PC-3 (cell line): ENCODE results near the gene ZNF23. TPM values are rescaled to one million over a fixed set of nuclear protein-coding genes. Genes with fewer than 3 reads are reported as not detected.

ENCODE experiments used
- ATAC-seq: fragments of 200-7000 bp; cut with Tn5 transposase; 2 replicates; pipeline ENCODE4 v1.9.1; 2020; ENCODE audit warnings: mild to moderate bottlenecking, moderate library complexity
- BruUV-seq: library from RNA; stranded (reverse); fragments of 400-500 nt; replicated peaks from 2 replicates; lab custom pipeline; 2021; lab: Mats Ljungman, UMichigan
- CTCF ChIA-PET: fragments of 300-600 bp; sonication (Branson Sonifier 250); formaldehyde crosslinking; loops from one replicate; lab custom pipeline; 2022; ENCODE audit warnings: antibody characterized with exemption; lab: Charles Lee
- POLR2A ChIA-PET: fragments of 300-600 bp; sonication (Branson Sonifier 250); formaldehyde crosslinking; loops from one replicate; lab custom pipeline; 2022; ENCODE audit warnings: antibody characterized with exemption; ENCODE audit not compliant: unreplicated experiment; lab: Charles Lee
- DNase-seq: peaks from one replicate; pipeline ENCODE4 v3.0.0-alpha.2; 2015
- H2AFZ ChIP-seq: fragments of 300-600 bp; sonication (generic); 2 replicates; pipeline ENCODE4 v1.6.0; 2016; ENCODE audit warnings: antibody characterized with exemption, low read length
- H3F3A ChIP-seq: fragments of 300-600 bp; sonication (generic); one replicate; pipeline ENCODE4 v1.6.0; 2017; ENCODE audit warnings: antibody characterized with exemption, low read length, control low read depth, mild to moderate bottlenecking; ENCODE audit not compliant: unreplicated experiment
- H3K27ac ChIP-seq: fragments of 300-600 bp; sonication (generic); 2 replicates; pipeline ENCODE4 v1.5.1; 2016; ENCODE audit warnings: mild to moderate bottlenecking, low read length
- H3K27me3 ChIP-seq: fragments of 300-600 bp; sonication (generic); 2 replicates; pipeline ENCODE4 v1.6.1; 2016; ENCODE audit warnings: low read length, mixed read lengths
- H3K36me3 ChIP-seq: fragments of 300-600 bp; sonication (generic); 2 replicates; pipeline ENCODE4 v1.6.1; 2016; ENCODE audit warnings: low read depth, mixed run types, low read length, mixed read lengths
- H3K4me1 ChIP-seq: fragments of 300-600 bp; sonication (generic); 2 replicates; pipeline ENCODE4 v1.5.1; 2016; ENCODE audit warnings: low read length; ENCODE audit not compliant: insufficient read depth
- H3K4me2 ChIP-seq: fragments of 300-600 bp; sonication (generic); 2 replicates; pipeline ENCODE4 v1.6.0; 2016; ENCODE audit warnings: low read length
- H3K4me3 ChIP-seq: fragments of 300-600 bp; sonication (generic); 2 replicates; pipeline ENCODE4 v1.5.1; 2016; ENCODE audit warnings: mild to moderate bottlenecking, low read length, mixed read lengths
- H3K79me2 ChIP-seq: fragments of 300-600 bp; sonication (generic); 2 replicates; pipeline ENCODE4 v1.6.1; 2017; ENCODE audit warnings: low read length, mixed read lengths
- H3K9ac ChIP-seq: fragments of 300-600 bp; sonication (generic); 2 replicates; pipeline ENCODE4 v1.6.0; 2016; ENCODE audit warnings: mild to moderate bottlenecking, low read length
- H3K9me2 ChIP-seq: fragments of 300-600 bp; sonication (generic); replicated peaks from 2 replicates; pipeline ENCODE4 v1.6.1; 2016; ENCODE audit warnings: mixed run types, low read length, mixed read lengths
- H3K9me3 ChIP-seq: fragments of 300-600 bp; sonication (generic); 2 replicates; pipeline ENCODE4 v1.6.1; 2016; ENCODE audit warnings: low read length, mixed read lengths
- H4K20me1 ChIP-seq: fragments of 300-600 bp; sonication (generic); 2 replicates; pipeline ENCODE4 v1.6.1; 2016; ENCODE audit warnings: low read length, mixed read lengths
- EZH2 ChIP-seq: fragments of 300-600 bp; sonication (generic); IDR thresholded peaks from one replicate; pipeline ENCODE4 v1.6.1; 2017; ENCODE audit warnings: antibody characterized with exemption, mild to moderate bottlenecking, low read length; ENCODE audit not compliant: unreplicated experiment
- EZH2phosphoT487 ChIP-seq: fragments of 300-600 bp; sonication (generic); IDR thresholded peaks from 2 replicates; pipeline ENCODE4 v1.6.1; 2018; ENCODE audit warnings: mild to moderate bottlenecking, antibody characterized with exemption, low read length, borderline replicate concordance
- intact Hi-C: fragments of 100-400 bp; cut with micrococcal nuclease; formaldehyde crosslinking; loops from 2 replicates; pipeline ENCODE4 v1.9.0; 2023
- total RNA-seq: library from RNA; depleted of rRNA; stranded (reverse); fragments of >200 nt; gene quantifications from 2 replicates; pipeline ENCODE4 v1.2.3, GENCODE V29; 2014
- TF ChIP-seq, protein P1 (sequence below): fragments of 300-600 bp; sonication (generic); conservative IDR thresholded peaks from 2 replicates; pipeline ENCODE4 v1.5.1; 2017; ENCODE audit warnings: antibody characterized with exemption, low read depth, mild to moderate bottlenecking, low read length

Gene ZNF23
- total RNA-seq, 1 experiment from 2014 or later = 7.5 TPM

- no peaks in the 10 kb centered on the region for H4K20me1 ChIP-seq
- no TSS peak for BruUV-seq
- H3K27me3 ChIP-seq = peaks cover 21% of the 10 kb centered on the region
- no peaks in the 10 kb centered on the region for H3F3A ChIP-seq
- POLR2A ChIA-PET = no interaction called here
- intact Hi-C loops = no loop called here
- no peaks in the 10 kb centered on the region for H3K9me3 ChIP-seq
- CTCF ChIA-PET = no interaction called here
- no peaks in the 10 kb centered on the region for H3K9me2 ChIP-seq
- H2AFZ ChIP-seq = no peak overlapping the region
- TF ChIP-seq, protein P1, sequence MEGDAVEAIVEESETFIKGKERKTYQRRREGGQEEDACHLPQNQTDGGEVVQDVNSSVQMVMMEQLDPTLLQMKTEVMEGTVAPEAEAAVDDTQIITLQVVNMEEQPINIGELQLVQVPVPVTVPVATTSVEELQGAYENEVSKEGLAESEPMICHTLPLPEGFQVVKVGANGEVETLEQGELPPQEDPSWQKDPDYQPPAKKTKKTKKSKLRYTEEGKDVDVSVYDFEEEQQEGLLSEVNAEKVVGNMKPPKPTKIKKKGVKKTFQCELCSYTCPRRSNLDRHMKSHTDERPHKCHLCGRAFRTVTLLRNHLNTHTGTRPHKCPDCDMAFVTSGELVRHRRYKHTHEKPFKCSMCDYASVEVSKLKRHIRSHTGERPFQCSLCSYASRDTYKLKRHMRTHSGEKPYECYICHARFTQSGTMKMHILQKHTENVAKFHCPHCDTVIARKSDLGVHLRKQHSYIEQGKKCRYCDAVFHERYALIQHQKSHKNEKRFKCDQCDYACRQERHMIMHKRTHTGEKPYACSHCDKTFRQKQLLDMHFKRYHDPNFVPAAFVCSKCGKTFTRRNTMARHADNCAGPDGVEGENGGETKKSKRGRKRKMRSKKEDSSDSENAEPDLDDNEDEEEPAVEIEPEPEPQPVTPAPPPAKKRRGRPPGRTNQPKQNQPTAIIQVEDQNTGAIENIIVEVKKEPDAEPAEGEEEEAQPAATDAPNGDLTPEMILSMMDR = no peak
- TF ChIP-seq EZH2 = no peak
- no peak for TF ChIP-seq EZH2phosphoT487
- DNase-seq (no peak), ATAC-seq (no peak)
- H3K4me1 ChIP-seq = no peaks in the 10 kb centered on the region
- H3K9ac ChIP-seq = no peak overlapping the region
- H3K4me3 ChIP-seq = no peak overlapping the region
- no peaks in the 10 kb centered on the region for H3K79me2 ChIP-seq
- H3K4me2 ChIP-seq = no peak overlapping the region
- H3K27ac ChIP-seq = no peak overlapping the region
- H3K36me3 ChIP-seq = no peaks in the 10 kb centered on the region
Measured at GRCh38 chr16:71423016-71423415, 39.0 kb downstream of the ZNF23 start.

GRCh38 chr16:71421911-71422310 is 40.1 kb downstream of the ZNF23 start:
- Histone ChIP-seq H2AFZ (no peak overlapping the region), H3K4me2 (no peak overlapping the region), H3K27me3 (peaks cover 22% of the 10 kb centered on the region), H3K27ac (no peak overlapping the region), H3K36me3 (no peaks in the 10 kb centered on the region), H3K79me2 (no peaks in the 10 kb centered on the region), H3K9me2 (no peaks in the 10 kb centered on the region), H3K9me3 (no peaks in the 10 kb centered on the region), H3K9ac (no peak overlapping the region), H4K20me1 (no peaks in the 10 kb centered on the region), H3K4me1 (no peaks in the 10 kb centered on the region), H3K4me3 (no peak overlapping the region), H3F3A (no peaks in the 10 kb centered on the region)
- TF ChIP-seq EZH2 (no peak), EZH2phosphoT487 (no peak)
- TF ChIP-seq, protein P1 = peak; percentile 46; the same call in 1 of the 2 replicates
- no TSS peak for BruUV-seq
- peak; percentile 23 for DNase-seq
- intact Hi-C loops = no loop called here
- ChIA-PET CTCF (no interaction called here), POLR2A (no interaction called here)
- ATAC-seq = 0 out of 2 replicates have a peak, but pooled peaks have one; percentile 43

GRCh38 chr16:71414038-71414437 is 48.0 kb downstream of the ZNF23 start:
- TF ChIP-seq, protein P1 = no peak
- no peak for TF ChIP-seq EZH2phosphoT487
- TF ChIP-seq EZH2 = no peak
- Histone ChIP-seq H3K4me2 (no peak overlapping the region), H3K36me3 (no peaks in the 10 kb centered on the region; the same call in 1 of the 2 replicates), H3K27ac (no peak overlapping the region), H2AFZ (no peak overlapping the region), H3F3A (no peaks in the 10 kb centered on the region), H3K4me1 (no peaks in the 10 kb centered on the region), H3K9me3 (no peaks in the 10 kb centered on the region), H3K9ac (no peak overlapping the region), H3K9me2 (no peaks in the 10 kb centered on the region), H3K4me3 (no peak overlapping the region), H3K79me2 (no peaks in the 10 kb centered on the region), H4K20me1 (no peaks in the 10 kb centered on the region), H3K27me3 (peaks cover 25% of the 10 kb centered on the region)
- POLR2A ChIA-PET = no interaction called here
- DNase-seq (no peak), ATAC-seq (no peak)
- CTCF ChIA-PET = no interaction called here
- intact Hi-C loops = no loop called here
- no TSS peak for BruUV-seq
